NCI-H128 (cell line): ENCODE measurements around the gene ASAP2.

ENCODE experiments used
- DNase-seq: peaks from one replicate; lab custom pipeline; 2025; ENCODE audit not compliant: unreplicated experiment; lab: John Stamatoyannopoulos, UW

ASAP2 gene

GRCh38 chr2:9317559-9317958 is 110.9 kb downstream of the ASAP2 start:
- DNase-seq = no peak

GRCh38 chr2:9318461-9319337 is 112.1 kb downstream of the ASAP2 start:
- DNase-seq = no peak

GRCh38 chr2:9319338-9319715 is 112.7 kb downstream of the ASAP2 start:
- DNase-seq = no peak

GRCh38 chr2:9322576-9322975 is 116.0 kb downstream of the ASAP2 start:
- DNase-seq = no peak

- DNase-seq = no peak
These were observed 118.8 kb downstream of the ASAP2 start for GRCh38 chr2:9325428-9325827.

DNA sequence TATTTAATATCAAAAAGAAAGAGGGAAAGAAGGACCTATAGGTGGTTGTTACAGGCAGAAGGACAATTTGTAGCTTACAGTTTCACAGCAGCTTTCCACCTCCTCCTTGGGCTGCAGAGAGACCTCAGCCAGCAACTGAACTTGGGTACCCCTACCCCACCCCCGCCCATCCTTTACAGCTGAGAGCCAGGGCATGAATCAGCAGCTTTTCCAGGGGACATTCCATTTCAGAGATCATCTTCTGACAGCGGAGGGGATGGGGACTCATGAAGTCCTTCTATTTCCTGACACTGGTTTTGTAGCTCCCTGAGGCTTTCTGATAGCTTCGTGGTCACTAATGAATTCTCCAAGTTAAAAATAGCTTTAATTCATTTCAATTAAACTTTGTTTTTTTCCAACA is 120.4 kb downstream of the ASAP2 start:
- DNase-seq = no peak

DNA sequence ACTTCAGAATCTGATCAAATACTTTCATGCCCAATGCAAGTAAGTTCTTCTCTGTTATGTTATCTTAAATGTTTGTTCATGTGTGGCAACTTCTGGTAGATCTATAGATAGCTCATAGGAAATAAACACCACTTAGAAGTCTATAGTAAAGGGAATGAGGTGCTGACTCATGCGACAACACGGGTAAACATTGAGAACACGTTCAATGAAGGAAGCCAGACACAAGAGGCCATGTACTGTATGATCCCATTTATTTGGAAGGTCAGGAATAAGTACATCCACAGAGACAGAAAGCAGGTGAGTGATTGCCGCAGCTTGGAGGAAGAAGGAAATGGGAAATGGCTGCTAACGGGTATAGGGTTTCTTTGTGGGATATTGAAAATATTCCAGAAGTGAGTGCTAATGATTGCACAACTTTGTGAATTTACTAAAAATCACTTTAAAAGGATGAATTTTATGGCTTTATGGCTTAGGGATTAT is 121.3 kb downstream of the ASAP2 start:
- no peak for DNase-seq

DNA sequence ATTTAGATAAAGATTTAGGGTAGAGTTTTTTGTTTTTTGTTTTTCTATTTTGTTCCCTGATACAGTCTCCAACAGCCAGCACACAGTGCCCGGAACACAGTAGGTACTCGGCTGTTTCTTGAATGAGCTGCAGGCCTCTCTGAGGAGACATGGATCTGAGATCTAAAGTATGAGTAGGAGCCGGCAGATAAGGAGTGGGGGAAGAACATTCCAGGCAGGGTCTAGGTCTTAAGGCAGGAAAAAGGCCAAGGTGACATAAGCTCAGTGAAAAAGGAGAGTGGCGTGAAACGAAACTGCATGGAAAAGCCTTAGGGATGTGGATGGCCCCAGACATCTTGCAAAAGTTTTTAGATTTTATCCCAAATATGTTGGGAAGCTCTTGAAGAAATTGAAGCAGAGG is 122.3 kb downstream of the ASAP2 start:
- no peak for DNase-seq

- no peak for DNase-seq
These were observed 122.9 kb downstream of the ASAP2 start for GRCh38 chr2:9329497-9329896.

GRCh38 chr2:9330612-9331270 is 124.1 kb downstream of the ASAP2 start:
- no peak for DNase-seq

DNA sequence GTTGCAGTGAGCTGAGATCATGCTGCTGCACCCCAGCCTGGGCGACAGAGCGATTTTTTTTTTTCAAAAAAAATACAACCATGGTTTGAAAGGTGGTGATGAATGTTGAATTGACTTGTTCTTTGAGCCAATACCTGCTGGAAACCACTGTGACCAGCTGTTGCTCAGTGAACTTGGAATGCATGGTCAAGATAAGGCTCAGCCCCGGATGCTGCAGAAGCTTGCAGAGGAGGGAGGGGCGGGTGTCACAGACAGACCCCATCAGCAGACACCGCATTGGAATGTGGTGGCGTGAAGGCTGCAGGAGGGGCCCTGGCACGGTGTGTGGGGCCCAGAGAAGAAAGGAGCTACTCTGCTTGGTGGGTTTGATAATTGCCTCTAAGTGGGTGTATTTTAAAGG is 125.1 kb downstream of the ASAP2 start:
- no peak for DNase-seq

DNA sequence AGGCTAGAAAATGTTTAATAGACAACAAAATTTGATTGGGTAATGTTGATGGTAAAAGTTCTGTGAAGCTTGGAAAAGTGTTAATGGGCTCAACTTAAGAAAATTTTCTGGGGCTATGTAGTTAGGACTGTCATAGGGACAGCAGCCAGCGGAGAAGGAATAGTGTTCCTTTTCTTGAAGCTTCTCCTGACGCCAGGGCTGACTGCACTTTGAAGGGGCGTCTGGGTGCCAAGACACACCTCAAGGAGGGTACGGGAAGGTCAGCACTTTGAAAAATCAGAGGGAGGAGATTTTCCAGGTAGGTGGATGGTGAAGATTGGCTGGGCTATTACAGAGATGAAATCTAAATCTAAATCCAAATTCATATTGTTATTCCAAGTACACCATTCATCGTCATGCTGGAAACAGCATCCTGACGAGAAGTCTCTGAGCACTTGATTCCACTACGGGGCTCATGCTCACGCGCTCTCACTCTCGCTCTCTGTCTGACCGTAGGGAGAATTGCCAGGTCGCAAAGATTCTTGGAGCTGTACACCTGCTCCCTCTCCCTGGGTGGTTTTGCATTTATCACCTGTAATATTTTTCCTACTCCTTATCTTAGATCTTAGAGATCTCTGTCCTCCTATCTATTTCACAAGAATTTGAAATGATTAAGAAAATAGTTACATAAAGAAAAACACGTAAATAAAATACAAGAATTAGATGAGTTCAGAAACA is 125.7 kb downstream of the ASAP2 start:
- DNase-seq = no peak

DNA sequence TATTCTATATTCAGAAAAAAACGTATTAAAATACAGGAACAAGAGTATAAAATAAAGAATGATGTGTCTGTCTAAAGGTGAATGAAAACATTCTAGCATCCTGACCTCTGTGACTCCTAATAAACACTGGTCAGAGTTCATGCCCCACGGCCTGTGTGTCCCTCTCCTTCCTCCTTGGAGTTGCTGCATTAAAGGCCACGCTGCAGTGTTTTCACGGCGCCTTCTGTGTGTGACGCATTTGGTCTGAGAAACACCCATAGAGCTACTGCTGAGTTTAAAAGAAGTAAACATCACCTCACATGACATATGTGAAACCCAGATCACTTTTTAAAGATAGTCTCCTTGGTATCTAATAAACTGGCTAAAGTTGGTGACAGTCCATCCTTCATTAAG is 126.2 kb downstream of the ASAP2 start:
- no peak for DNase-seq

GRCh38 chr2:9333591-9334171 is 127.1 kb downstream of the ASAP2 start:
- peak; percentile 28 for DNase-seq

- DNase-seq = no peak
These were observed 128.1 kb downstream of the ASAP2 start for GRCh38 chr2:9334761-9335160.

DNA sequence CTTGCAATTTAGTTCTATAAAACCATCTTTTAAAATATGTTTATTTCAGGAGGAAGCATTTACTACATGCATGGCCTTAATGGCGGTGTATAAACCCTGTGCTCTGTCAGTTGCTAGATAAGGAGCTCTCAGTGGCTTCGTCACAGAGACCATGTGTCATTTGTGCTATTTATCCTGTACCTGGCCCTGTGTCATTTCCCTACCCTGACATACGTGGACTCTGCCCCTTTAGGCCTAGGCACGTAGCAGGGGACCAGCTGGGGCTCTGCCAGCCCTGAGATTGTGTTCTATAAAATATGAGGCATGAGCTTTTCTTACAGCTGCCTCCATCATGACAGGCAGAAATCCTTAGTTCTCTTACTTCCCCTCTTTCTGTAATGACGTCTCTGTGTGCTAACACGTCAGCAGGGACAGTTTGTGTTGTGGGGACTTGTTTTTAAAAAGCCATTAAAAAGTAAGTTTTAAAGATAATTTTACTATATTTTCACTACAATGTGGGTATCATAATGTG is 128.8 kb downstream of the ASAP2 start:
- DNase-seq = no peak

- peak; percentile 48 for DNase-seq
These were observed 129.6 kb downstream of the ASAP2 start for GRCh38 chr2:9336241-9336575.

DNA sequence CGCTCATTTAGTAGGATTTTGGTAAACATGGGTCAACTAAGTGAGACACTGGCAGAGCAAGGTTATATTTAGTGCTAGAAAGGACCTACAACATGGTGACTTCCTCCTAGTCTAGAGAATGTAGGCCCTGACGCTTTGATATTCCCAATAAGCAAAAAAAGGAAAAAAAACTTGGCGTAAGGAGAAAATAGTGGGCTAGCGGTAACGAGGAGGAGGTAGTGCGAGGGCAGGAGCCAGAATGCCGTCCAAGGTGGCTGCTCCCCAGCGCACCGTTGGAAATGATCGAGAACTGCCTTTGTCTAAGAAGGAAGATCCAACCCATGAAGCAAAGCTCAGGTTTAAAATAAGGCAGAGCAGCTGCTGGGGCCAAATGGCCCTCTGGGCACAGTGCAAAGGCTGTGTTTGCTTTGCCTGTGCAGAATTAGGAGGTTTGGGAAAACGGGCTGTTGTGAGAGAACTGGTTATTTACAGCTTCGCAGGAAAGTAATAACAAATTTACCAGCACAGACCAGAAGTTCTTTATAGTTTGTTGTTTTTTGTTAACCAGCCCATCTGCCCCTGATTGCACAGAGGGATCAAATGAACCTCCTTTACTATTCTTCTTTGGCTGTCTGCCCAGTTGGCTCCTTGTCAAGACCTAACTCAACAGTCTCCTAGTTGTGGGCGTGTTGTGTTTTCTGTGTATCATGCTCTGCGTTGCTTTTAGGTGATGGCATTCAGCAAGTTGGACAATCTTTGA is 130.1 kb downstream of the ASAP2 start:
- peak; percentile 97 for DNase-seq

DNA sequence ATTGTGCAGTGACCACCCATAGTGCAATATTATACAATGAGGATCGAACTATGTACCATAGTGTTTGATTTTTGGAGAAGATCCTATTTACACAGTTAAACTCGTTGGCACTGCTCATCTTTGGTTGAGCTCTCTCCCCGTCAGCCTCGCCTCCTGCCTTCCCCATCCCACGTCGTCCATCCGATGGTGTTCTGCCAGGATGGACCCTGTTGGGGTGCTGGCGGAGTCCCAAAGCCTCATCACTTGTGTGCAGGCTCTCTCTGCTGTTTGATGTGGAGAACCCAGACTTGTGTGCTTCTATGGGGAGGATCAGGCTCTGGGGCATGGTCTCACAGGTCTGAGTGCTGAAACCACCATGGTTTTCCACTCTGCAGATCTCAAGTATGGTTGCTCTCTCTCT is 131.3 kb downstream of the ASAP2 start:
- no peak for DNase-seq

- no peak for DNase-seq
These were observed 134.8 kb downstream of the ASAP2 start for GRCh38 chr2:9341337-9341887.
